GM12878 (cell line): ENCODE data around the gene GBP6. TPM values are rescaled to one million over a fixed set of nuclear protein-coding genes. Genes with fewer than 3 reads are reported as not detected.

Experiments
- ATAC-seq: fragments of 200-7000 bp; cut with Tn5 transposase; 3 replicates; pipeline ENCODE4 v1.9.1; 2020; ENCODE audit warnings: mild to moderate bottlenecking, moderate library complexity
- BruUV-seq: library from RNA; stranded (reverse); fragments of 400-500 nt; replicated peaks from 2 replicates; lab custom pipeline; 2021; lab: Mats Ljungman, UMichigan
- CTCF ChIA-PET: fragments of 300-600 bp; sonication (Branson Sonifier 250); formaldehyde crosslinking; extraction: SDS; loops from one replicate; lab custom pipeline; 2021; ENCODE audit warnings: inconsistent platforms; lab: Yijun Ruan, JAX
- POLR2A ChIA-PET: fragments of 350-600 bp; formaldehyde crosslinking; extraction: SDS; loops from one replicate; lab custom pipeline; 2021; ENCODE audit warnings: inconsistent platforms; lab: Charles Lee
- RAD21 ChIA-PET: fragments of 300-600 bp; sonication (Branson Sonifier 250); formaldehyde crosslinking; loops from one replicate; lab custom pipeline; 2023; ENCODE audit warnings: antibody characterized with exemption; ENCODE audit not compliant: unreplicated experiment; lab: Charles Lee
- SMC1A ChIA-PET: fragments of 300-600 bp; sonication (Branson Sonifier 250); formaldehyde crosslinking; loops from one replicate; lab custom pipeline; 2023; ENCODE audit not compliant: unreplicated experiment, uncharacterized antibody; lab: Charles Lee
- DNase-seq: peaks from one replicate; pipeline ENCODE4 v3.0.0-alpha.2; 2011; ENCODE audit warnings: low read depth, low spot score
- FAIRE-seq: peaks from 3 replicates; lab custom pipeline; 2011; peaks lifted over from hg19 to GRCh38; lab: Jason Lieb, UNC
- H2AFZ ChIP-seq: 2 replicates; pipeline ENCODE4 v1.6.0; 2011; ENCODE audit warnings: low read depth, low read length, control low read depth; ENCODE audit not compliant: control insufficient read depth
- H3K27ac ChIP-seq: 2 replicates; pipeline ENCODE4 v1.5.1; 2011; ENCODE audit warnings: control low read depth; ENCODE audit not compliant: control insufficient read depth, insufficient read depth
- H3K27me3 ChIP-seq, 2 experiments: replicated peaks in 1 of 2; 2 replicates each; pipeline versions ENCODE4 v1.6.0 to v1.6.1; 2011; ENCODE audit warnings: low read length in 1 of 2; ENCODE audit not compliant: control insufficient read depth in 2 of 2, insufficient read depth in 2 of 2
- H3K36me3 ChIP-seq, 2 experiments: 2 replicates each; pipeline ENCODE4 v1.5.1; 2011; ENCODE audit warnings: low read length in 1 of 2; ENCODE audit not compliant: control insufficient read depth in 2 of 2, insufficient read depth in 2 of 2
- H3K4me1 ChIP-seq: 2 replicates; pipeline ENCODE4 v1.6.1; 2011; ENCODE audit warnings: mild to moderate bottlenecking, low read length, moderate library complexity, mixed read lengths; ENCODE audit not compliant: control insufficient read depth, insufficient read depth
- H3K4me2 ChIP-seq: 2 replicates; pipeline ENCODE4 v1.6.0; 2011; ENCODE audit warnings: control low read depth; ENCODE audit not compliant: control insufficient read depth, insufficient read depth
- H3K4me3 ChIP-seq: fragments of 200-600 bp; sonication (generic); 2 replicates; pipeline ENCODE4 v1.5.1; 2016
- H3K79me2 ChIP-seq: 2 replicates; pipeline ENCODE4 v1.6.0; 2011; ENCODE audit warnings: low read length; ENCODE audit not compliant: control insufficient read depth, insufficient read depth
- H3K9ac ChIP-seq: 2 replicates; pipeline ENCODE4 v1.8.0; 2011; ENCODE audit warnings: low read length, control low read depth, mixed read lengths; ENCODE audit not compliant: control insufficient read depth, insufficient read depth
- H3K9me3 ChIP-seq: replicated peaks from 3 replicates; pipeline ENCODE4 v1.5.1; 2011; ENCODE audit warnings: mild to moderate bottlenecking, low read length; ENCODE audit not compliant: control insufficient read depth, insufficient read depth
- H4K20me1 ChIP-seq: 2 replicates; pipeline ENCODE4 v1.6.0; 2011; ENCODE audit not compliant: control insufficient read depth, insufficient read depth
- BMI1 ChIP-seq: fragments of 450-650 bp; IDR thresholded peaks from 2 replicates; pipeline ENCODE4 v1.6.1; 2016; ENCODE audit warnings: mild to moderate bottlenecking, moderate library complexity, borderline replicate concordance
- BRCA1 ChIP-seq: IDR thresholded peaks from 2 replicates; pipeline ENCODE4 v1.6.1; 2011; ENCODE audit warnings: low read depth, low read length, improper control_type of control experiment
- CEBPB ChIP-seq, 2 experiments: fragments of 150-350 bp in 1 of 2; IDR thresholded peaks; 2 replicates each; pipeline ENCODE4 v1.6.1; 2012 to 2014; ENCODE audit warnings: low read depth in 2 of 2, low read length in 2 of 2, borderline replicate concordance in 1 of 2, inconsistent platforms in 1 of 2
- CREB1 ChIP-seq: IDR thresholded peaks from 2 replicates; pipeline ENCODE4 v1.6.1; 2012; ENCODE audit warnings: low read depth, mild to moderate bottlenecking, inconsistent platforms
- FOXM1 ChIP-seq: IDR thresholded peaks from 2 replicates; pipeline ENCODE4 v1.6.1; 2012; ENCODE audit warnings: low read depth, mild to moderate bottlenecking, inconsistent platforms, low read length, moderate library complexity
- KDM1A ChIP-seq: fragments of 200-600 bp; sonication (generic); IDR thresholded peaks from 2 replicates; pipeline ENCODE4 v1.6.1; 2016; ENCODE audit warnings: borderline replicate concordance
- NKRF ChIP-seq: fragments of 450-650 bp; conservative IDR thresholded peaks from 2 replicates; pipeline ENCODE4 v1.6.1; 2017; ENCODE audit warnings: mild to moderate bottlenecking, moderate library complexity
- PML ChIP-seq: IDR thresholded peaks from 2 replicates; pipeline ENCODE4 v1.6.1; 2012; ENCODE audit warnings: low read length, inconsistent platforms
- WRNIP1 ChIP-seq: IDR thresholded peaks from 2 replicates; pipeline ENCODE4 v1.6.1; 2011; ENCODE audit warnings: low read depth, low read length, improper control_type of control experiment, borderline replicate concordance
- WGBS: methylation state at CpG from one replicate; pipeline ENCODE4 v1.1.6; 2016; ENCODE audit warnings: low lambda C conversion rate; ENCODE audit not compliant: insufficient replicate concordance, insufficient coverage; ENCODE audit errors: missing lambda C conversion rate; 5-methylcytosine and 5-hydroxymethylcytosine counted together
- in situ Hi-C: fragments of 300-500 bp; cut with MboI; formaldehyde crosslinking; loops from 9 replicates; pipeline ENCODE4 v1.14.3; 2018; ENCODE audit warnings: mixed read lengths
- intact Hi-C: fragments of 100-400 bp; cut with micrococcal nuclease; formaldehyde crosslinking; loops from one replicate; pipeline ENCODE4 v1.14.2; 2022; ENCODE audit not compliant: unreplicated experiment
- polyA plus RNA-seq, 11 experiments: library from polyadenylated mRNA; depleted of rRNA in 4 of 11; unstranded in 6 of 11; stranded (reverse) in 5 of 11; fragments of >200 nt; fragmentation: Nextera tagmentation in 4 of 11; fragmentation: Illumina TruSeq in 1 of 11; extraction: Ambion mirVana in 4 of 11; extraction: Trizol in 1 of 11; gene quantifications; 1 replicate in 1 of 11; 2 replicates in 10 of 11; pipeline versions ENCODE4 v1.2.1 to v1.2.3, GENCODE V29; 2011 to 2016; ENCODE audit warnings: inconsistent platforms in 2 of 11, missing spikeins in 2 of 11, low read depth in 1 of 11
- total RNA-seq, 4 experiments: library from RNA; depleted of rRNA in 3 of 4; stranded (reverse); fragments of >200 nt in 3 of 4; fragmentation: Illumina TruSeq in 1 of 4; extraction: Trizol in 1 of 4; gene quantifications; 2 replicates each; pipeline versions ENCODE4 v1.2.1 to v1.2.3, GENCODE V29; 2013 to 2021

Gene GBP6
- total and polyA plus RNA-seq, 10 of the 15 experiments (the other 5 are each of a cell fraction or from before 2014, with no cell fraction given) = 0.03 to 2.7 (median 0.05) TPM; not detected in 6

GRCh38 chr1:89360716-89361115, 3.1 kb upstream of the GBP6 start (continued):
- TF ChIP-seq NKRF = no peak
- no peak for TF ChIP-seq BRCA1
- TF ChIP-seq, all 136 proteins: peak for 0

- no peak overlapping the region for H3K27ac ChIP-seq
- FAIRE-seq = no peak
- TF ChIP-seq CREB1 (no peak), BRCA1 (no peak), CEBPB (IDR thresholded peaks at IDR 0.05; ENCODE audit: borderline replicate concordance in 1 of 2, low read depth in 2 of 2, low read length in 2 of 2) (no peak), WRNIP1 (no peak), FOXM1 (no peak), KDM1A (no peak), BMI1 (no peak), PML (no peak)
- TF ChIP-seq, all 136 proteins: peak for 0
- Histone ChIP-seq H3K4me3 (no peak overlapping the region), H4K20me1 (no peaks in the 10 kb centered on the region), H3K4me2 (no peak overlapping the region), H3K79me2 (no peaks in the 10 kb centered on the region), H3K36me3 (no peaks in the 10 kb centered on the region), H3K4me1 (peaks cover 12% of the 10 kb centered on the region), H2AFZ (no peak overlapping the region), H3K9ac (no peak overlapping the region), H3K27me3 (no peaks in the 10 kb centered on the region), H3K9me3 (no peaks in the 10 kb centered on the region)
- ATAC-seq = no peak
- SMC1A ChIA-PET = interaction anchor here (0.9 to 2.8 kb wide), 4 partner anchors 88 to 377 kb away, joined by 3 to 8 read pairs (median 3); partner anchors contain the start of gene GBP5
- RAD21 ChIA-PET = interaction anchor here (0.7 to 2.0 kb wide), 3 partner anchors 93 to 362 kb away, joined by 3 to 6 read pairs (median 5); no protein-coding TSS in a partner anchor
- intact Hi-C loops (no loop called here), in situ Hi-C loops (loop anchor here (5.0 kb wide), 1 partner anchor 364 kb away; no protein-coding TSS in a partner anchor)
- BruUV-seq = no TSS peak
- POLR2A ChIA-PET = interaction anchor here (0.6 kb wide), 1 partner anchor 361 kb away, joined by 3 read pairs; no protein-coding TSS in a partner anchor
- no peak for DNase-seq
- 61% methylated on average over 3 of the region's 3 CpGs for WGBS
- CTCF ChIA-PET = interaction anchor here (0.8 to 9.2 kb wide), 5 partner anchors 92 to 378 kb away, joined by 3 to 98 read pairs (median 3); no protein-coding TSS in a partner anchor
Measured at GRCh38 chr1:89361681-89362080, 2.2 kb upstream of the GBP6 start.
